Kidney capillary endothelial cell (primary cell): ENCODE data around the gene POLD4.

Experiments
- DNase-seq: peaks from one replicate; pipeline ENCODE4 v3.0.0-alpha.2; 2018; ENCODE audit warnings: low spot score

Gene POLD4

GRCh38 chr11:67370351-67371076 is 17.2 kb upstream of the POLD4 start:
- no peak for DNase-seq

- no peak for DNase-seq
Observed at GRCh38 chr11:67369801-67370284, 16.5 kb upstream of the POLD4 start.

GRCh38 chr11:67369275-67369674 is 15.9 kb upstream of the POLD4 start:
- no peak for DNase-seq

DNA sequence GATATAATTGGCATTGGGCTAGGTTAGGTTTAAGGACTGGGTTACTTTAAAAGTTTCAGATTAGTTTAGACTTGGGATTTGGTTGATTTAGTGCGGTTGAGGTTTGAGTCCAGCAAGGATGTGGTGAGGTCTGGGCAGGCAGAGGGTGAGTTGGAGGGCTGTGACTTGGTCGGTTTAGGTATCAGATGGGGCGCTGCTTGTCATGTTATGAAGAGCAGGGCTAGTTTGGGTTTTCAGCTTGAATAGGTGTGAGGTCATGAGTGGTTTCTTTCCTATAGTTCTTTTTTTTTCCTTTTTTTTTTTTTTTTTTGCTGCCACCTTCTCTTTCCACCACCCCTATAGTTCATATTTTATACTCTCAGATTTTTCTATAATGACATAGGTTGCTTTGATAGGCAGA is 15.3 kb upstream of the POLD4 start:
- no peak for DNase-seq

GRCh38 chr11:67367761-67368227 is 14.4 kb upstream of the POLD4 start:
- DNase-seq = no peak

- no peak for DNase-seq
Observed at GRCh38 chr11:67366961-67367760, 13.8 kb upstream of the POLD4 start.

DNA sequence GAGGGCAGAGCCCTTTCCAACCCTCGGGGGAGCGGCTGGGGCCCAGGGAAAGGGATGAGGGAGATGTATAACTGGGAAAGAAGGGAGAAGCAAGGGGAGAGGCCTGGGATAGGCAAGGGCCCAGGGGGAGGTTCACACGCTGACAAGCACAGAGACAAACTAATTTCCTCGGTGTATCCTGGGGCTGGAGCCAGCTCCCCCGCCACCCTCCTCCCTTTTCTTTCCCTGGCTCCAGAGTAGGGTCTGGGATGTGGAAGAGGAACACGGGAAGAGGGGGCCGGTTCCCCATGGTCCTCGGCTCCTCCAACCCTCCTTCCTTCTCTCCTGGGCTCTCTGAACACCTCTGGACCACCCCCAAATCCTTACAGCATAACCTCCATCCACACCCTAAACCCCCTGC is 13.2 kb upstream of the POLD4 start:
- no peak for DNase-seq

GRCh38 chr11:67365736-67366444 is 12.5 kb upstream of the POLD4 start:
- no peak for DNase-seq

GRCh38 chr11:67364783-67365722 is 11.7 kb upstream of the POLD4 start:
- no peak for DNase-seq

DNA sequence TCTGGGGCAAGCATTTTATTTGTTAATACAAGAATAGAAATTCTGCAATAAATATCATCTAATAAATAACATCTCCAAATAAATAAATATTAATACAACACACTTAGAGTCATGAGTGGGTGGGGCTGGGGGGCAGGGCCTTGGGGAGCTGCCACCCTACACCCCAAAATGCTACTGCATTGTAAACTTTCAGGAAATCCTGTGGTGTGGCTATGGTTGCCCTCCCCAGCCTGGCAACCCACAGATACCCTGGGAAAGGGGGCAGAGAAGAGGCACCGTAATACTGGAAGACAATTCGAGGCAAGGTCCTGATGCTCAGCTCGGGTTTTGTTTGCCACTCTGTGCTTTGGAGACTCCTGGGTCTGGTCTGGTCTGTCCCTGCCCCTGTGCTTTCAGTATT is 10.8 kb upstream of the POLD4 start:
- no peak for DNase-seq

DNA sequence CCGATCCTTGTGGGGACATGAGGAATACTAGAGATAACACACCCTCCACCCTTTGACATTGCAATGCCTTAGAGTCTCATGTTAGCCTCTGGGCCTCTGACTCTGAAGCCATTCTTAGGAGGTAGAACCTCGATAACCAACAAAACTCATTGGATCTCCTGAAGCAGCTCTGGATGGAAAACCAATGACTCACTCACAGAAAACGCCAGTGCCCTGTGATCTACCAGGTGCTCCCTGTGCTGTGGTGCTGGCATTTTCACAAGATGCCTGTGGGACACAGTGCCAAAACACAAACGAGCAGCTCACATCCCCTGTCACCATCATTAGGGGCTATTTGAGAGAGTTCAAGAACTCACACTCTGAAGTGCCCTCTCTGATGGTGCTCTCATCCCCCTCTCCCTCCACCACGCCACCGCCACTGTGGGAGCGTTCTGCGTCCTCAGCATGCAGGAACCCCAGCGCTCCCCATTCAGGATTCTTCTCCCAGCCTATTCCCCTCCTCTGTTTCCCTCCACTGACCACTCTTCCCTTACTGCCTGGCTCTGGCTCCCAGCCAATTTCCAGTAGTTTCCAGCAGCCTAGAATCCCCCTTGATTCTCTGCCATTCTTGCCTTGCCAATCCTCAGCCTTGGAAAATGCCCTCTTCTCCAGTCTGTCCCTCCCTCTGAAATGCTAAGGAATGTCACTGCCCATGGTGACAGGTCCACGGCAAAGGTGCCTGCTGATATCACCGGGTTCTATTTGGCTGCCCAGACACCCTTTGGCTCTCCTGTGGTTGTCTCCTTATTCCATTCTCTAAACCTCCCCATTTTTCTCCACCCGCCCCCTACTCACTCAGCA is 4.7 kb upstream of the POLD4 start:
- no peak for DNase-seq

DNA sequence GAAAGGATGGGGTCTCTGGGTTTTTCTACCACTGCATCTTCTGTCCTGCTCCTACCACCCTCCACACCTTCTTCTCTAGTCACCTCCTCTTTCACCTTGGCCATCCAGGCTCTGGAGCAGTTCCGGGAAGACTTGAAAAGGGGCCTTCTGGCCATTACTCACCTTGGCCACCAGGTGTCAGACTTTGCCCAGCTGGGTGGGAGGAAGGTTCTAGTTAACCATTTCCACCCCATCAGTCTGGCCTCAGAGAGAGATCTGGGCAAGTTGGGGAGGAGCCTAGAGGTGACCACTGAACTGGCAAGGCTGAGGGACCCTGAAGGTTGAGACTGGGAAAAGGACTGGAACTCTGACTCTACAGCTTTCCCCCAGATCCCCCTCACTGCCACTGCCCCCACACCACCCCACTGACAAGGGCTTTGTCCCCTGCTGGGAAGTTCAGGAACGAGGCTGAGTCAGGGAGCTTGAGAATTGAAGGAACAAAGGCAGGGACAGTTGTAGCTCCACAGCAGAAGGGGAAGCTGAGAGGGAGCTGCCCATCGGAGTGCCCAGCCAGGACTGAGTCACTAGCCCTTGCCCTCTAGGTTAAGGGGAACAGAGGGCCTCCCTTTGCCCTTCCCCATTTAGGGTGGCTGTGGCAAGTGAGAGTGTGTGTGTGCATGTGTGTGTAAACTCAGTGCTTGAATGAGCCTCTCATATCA is 3.7 kb upstream of the POLD4 start:
- peak; percentile 89 for DNase-seq

DNA sequence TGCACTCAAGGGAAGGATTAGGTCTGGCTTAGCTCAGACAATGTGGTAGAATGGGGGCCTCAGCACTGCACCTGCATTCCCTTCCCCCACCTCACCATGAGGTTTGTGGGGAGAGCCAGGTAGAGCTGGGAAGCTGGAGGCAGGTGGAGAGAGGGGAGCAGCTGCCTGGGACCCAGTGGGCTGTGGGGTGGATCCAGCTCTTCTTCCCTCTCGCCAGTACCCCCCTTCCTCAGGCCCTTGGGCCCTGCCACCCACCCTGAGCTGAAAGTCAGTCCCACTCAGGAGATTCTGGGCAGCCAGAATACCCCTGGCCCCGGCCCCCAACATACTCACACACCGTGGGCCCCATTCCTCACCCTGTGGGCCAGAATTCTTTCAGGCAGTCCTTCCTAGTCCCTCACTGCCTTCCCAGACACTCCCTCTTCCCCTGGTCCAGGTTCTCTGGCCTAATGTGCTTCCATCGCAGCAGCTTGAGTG is 3.1 kb upstream of the POLD4 start:
- DNase-seq = no peak

DNA sequence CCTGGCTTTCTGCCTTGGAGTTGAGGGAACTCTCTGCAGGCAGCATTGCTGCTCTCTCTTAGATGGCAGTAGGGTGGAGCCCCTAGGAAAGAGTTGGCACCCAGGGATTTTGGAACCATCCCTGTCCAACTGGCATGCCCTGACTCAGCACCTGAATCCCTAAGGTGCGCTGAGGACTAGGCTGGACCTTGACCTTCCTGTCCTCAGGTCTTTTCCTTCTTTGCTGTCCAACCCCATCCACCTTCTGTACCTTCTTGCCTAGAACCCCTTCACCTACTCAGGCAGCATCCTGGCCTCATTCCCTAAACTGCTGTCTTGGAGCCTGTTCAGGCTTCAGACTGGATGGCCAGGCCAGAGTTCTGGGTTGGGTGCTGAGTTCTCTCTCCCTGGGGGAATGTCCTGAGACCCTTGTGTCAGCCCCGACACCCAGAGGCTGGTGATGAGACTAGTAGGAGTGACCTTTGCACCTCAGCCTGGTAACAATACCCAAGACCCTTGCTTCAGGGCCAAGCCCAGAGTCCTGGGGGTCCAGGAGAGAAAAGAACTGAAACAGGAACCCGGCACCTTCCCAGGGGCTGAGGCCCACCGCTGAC is 2.5 kb upstream of the POLD4 start:
- DNase-seq = no peak

DNA sequence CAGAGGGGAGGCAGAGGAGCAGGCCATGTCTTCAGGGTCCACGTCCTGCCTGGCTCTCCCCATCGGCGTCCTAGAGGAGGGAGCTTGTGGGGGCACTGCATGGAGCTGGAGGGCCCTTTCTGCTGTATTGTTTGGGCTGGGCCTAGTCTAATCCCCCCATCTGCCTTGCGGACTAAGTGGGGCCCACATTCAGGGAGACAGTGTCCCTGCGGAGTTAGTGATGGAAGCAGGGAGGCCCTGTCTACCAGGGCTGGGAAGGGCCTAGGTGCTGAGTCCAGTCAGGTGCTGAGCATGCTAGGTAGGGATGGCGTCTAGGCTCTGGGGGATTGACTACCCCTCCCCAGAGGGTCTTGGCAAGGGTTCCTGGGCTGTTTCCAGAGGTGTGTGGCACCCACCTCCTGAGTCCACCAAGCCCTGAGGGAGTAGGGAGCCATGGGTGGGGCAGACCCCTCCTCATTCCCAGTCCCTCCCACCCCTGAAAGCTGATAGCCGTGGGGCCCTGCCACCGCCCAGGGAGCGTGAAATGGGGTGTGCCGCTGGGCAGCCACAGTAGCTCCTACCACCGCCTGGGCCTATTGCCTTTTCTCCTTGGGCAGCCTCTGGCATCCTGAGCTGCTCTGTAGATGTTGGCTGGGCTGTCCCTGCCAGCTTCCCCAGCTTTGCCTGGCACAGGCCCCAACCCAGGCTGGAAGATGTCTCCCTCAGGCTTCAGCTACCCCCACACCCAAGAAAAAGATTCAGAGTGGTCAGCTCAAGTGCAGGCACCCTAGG is 1.9 kb upstream of the POLD4 start:
- no peak for DNase-seq

DNA sequence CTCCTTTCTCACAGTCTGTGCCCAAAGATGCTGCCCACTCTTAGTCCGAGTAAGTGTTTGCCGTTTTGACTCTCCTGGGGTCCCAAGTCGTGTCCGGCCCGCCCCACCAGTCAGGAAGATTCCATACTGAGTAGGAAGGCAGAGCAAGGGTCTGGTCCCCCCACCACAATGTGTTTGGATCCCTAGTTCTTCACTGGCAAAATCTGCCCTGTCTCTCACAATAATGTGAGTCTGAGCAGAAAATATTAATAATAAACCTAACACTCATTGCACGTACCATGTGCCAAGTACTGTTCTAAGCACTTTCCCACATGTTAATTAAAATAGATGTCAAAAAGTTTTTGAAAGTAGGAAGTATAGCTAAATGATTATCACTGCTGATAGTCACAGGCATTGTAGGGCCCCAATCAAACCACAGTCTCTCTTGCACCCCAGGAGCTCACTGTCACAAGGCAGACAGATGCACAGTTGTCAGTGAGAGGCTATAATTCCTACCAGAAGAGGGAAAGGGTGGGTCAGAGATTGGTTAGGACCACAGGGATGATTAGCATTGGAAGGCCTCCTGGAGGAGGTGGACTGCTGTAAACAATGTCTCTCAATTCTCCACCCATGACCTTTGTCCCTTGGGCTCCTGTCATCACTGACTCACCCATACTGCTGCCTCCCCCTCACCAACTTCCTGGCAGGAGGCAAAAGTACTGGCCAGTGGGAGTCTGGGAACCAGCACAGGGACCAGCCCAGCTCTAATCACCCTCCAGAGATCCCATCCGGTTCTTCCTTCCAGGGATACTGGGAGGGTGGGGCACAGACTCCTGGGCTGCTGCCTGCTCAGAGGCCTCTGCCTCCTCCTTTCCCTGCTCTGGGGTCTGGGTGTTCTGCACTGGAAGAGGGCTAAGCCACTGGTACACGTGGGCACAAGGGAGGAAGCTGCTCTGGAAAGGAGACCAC is 1.0 kb upstream of the POLD4 start:
- DNase-seq = peak; percentile 99

- peak; percentile 34 for DNase-seq
Observed at GRCh38 chr11:67352546-67353316, 615 bp downstream of the POLD4 start.
